ENCODE results near the gene FOXK2.

GRCh38 chr17:82616021-82616711, 96.6 kb downstream of the FOXK2 start:
- no peak for TF ChIP-seq REST (IDR thresholded peaks at IDR 0.05)
- TF ChIP-seq ELK1 (IDR thresholded peaks at IDR 0.05; ENCODE audit: low read depth, low read length): no peak
- TF ChIP-seq RNF2 (IDR thresholded peaks at IDR 0.05; ENCODE audit: borderline replicate concordance, low read depth): no peak
- TF ChIP-seq, protein P1, sequence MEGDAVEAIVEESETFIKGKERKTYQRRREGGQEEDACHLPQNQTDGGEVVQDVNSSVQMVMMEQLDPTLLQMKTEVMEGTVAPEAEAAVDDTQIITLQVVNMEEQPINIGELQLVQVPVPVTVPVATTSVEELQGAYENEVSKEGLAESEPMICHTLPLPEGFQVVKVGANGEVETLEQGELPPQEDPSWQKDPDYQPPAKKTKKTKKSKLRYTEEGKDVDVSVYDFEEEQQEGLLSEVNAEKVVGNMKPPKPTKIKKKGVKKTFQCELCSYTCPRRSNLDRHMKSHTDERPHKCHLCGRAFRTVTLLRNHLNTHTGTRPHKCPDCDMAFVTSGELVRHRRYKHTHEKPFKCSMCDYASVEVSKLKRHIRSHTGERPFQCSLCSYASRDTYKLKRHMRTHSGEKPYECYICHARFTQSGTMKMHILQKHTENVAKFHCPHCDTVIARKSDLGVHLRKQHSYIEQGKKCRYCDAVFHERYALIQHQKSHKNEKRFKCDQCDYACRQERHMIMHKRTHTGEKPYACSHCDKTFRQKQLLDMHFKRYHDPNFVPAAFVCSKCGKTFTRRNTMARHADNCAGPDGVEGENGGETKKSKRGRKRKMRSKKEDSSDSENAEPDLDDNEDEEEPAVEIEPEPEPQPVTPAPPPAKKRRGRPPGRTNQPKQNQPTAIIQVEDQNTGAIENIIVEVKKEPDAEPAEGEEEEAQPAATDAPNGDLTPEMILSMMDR (IDR thresholded peaks at IDR 0.05): no peak
- no peak for TF ChIP-seq HDAC2 (IDR thresholded peaks at IDR 0.05)
- no peak for TF ChIP-seq JUNB (IDR thresholded peaks at IDR 0.05)
- TF ChIP-seq POLR2A (IDR thresholded peaks at IDR 0.05; ENCODE audit: low read length): no peak
- TF ChIP-seq CBX2 (IDR thresholded peaks at IDR 0.05; ENCODE audit: borderline replicate concordance, low read depth): no peak
- TF ChIP-seq, protein P2, sequence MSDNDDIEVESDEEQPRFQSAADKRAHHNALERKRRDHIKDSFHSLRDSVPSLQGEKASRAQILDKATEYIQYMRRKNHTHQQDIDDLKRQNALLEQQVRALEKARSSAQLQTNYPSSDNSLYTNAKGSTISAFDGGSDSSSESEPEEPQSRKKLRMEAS (IDR thresholded peaks at IDR 0.05): no peak
- TF ChIP-seq BHLHE40 (IDR thresholded peaks at IDR 0.05; ENCODE audit: low read depth, low read length): no peak
- no peak for TF ChIP-seq CEBPB (IDR thresholded peaks at IDR 0.05)
- TF ChIP-seq FOSL2 (IDR thresholded peaks at IDR 0.05): no peak
- TF ChIP-seq FOSL2 (CRISPR knock-in tag; IDR thresholded peaks at IDR 0.05): no peak
